ENCODE results near the gene MACROD2. TPM values are rescaled to one million over a fixed set of nuclear protein-coding genes. Genes with fewer than 3 reads are reported as not detected.

MACROD2 gene
- total RNA-seq, 1 donor from 2014 or later = 78.2 TPM

- no peaks in the 10 kb centered on the region for H3K36me3 ChIP-seq
- H3K4me3 ChIP-seq = no peak overlapping the region
- TF ChIP-seq CTCF (IDR thresholded peaks at IDR 0.05) = no peak
- intact Hi-C loops (cut with DNase I) = no loop called here
- no peak overlapping the region for H3K27ac ChIP-seq
- ATAC-seq (no peak), DNase-seq (no peak)
- H3K27me3 ChIP-seq = no peaks in the 10 kb centered on the region
- H3K9me3 ChIP-seq = no peaks in the 10 kb centered on the region
- no peaks in the 10 kb centered on the region for H3K4me1 ChIP-seq
Observed at GRCh38 chr20:15564981-15565380, 1569.7 kb downstream of the MACROD2 start.

- intact Hi-C loops (cut with DNase I) = no loop called here
- no peak for DNase-seq
- TF ChIP-seq CTCF (IDR thresholded peaks at IDR 0.05) = no peak
- no peak overlapping the region for H3K4me3 ChIP-seq
- H3K9me3 ChIP-seq = no peaks in the 10 kb centered on the region
- no peaks in the 10 kb centered on the region for H3K27me3 ChIP-seq
- H3K36me3 ChIP-seq = no peaks in the 10 kb centered on the region
- no peak for ATAC-seq
- H3K4me1 ChIP-seq = no peaks in the 10 kb centered on the region
- H3K27ac ChIP-seq = no peak overlapping the region
Observed at GRCh38 chr20:15565786-15566185, 1570.5 kb downstream of the MACROD2 start.

GRCh38 chr20:15567219-15567618 lies 1571.9 kb downstream of the MACROD2 start:
- intact Hi-C loops (cut with DNase I) = no loop called here
- no peaks in the 10 kb centered on the region for H3K36me3 ChIP-seq
- no peak for DNase-seq
- TF ChIP-seq CTCF (IDR thresholded peaks at IDR 0.05) = no peak
- no peaks in the 10 kb centered on the region for H3K9me3 ChIP-seq
- no peaks in the 10 kb centered on the region for H3K4me1 ChIP-seq
- no peak for ATAC-seq
- no peak overlapping the region for H3K27ac ChIP-seq
- no peaks in the 10 kb centered on the region for H3K27me3 ChIP-seq
- H3K4me3 ChIP-seq = no peak overlapping the region

GRCh38 chr20:15570156-15570555 lies 1574.8 kb downstream of the MACROD2 start:
- Histone ChIP-seq H3K36me3 (no peaks in the 10 kb centered on the region), H3K27me3 (no peaks in the 10 kb centered on the region), H3K9me3 (no peaks in the 10 kb centered on the region), H3K27ac (no peak overlapping the region), H3K4me1 (no peaks in the 10 kb centered on the region), H3K4me3 (no peak overlapping the region)
- no peak for DNase-seq
- intact Hi-C loops (cut with DNase I) = no loop called here
- TF ChIP-seq CTCF (IDR thresholded peaks at IDR 0.05) = no peak
- no peak for ATAC-seq

GRCh38 chr20:15571056-15571455 lies 1575.7 kb downstream of the MACROD2 start:
- Histone ChIP-seq H3K36me3 (no peaks in the 10 kb centered on the region), H3K27me3 (no peaks in the 10 kb centered on the region), H3K27ac (no peak overlapping the region), H3K4me3 (no peak overlapping the region), H3K4me1 (no peaks in the 10 kb centered on the region), H3K9me3 (no peaks in the 10 kb centered on the region)
- DNase-seq (no peak), ATAC-seq (no peak)
- intact Hi-C loops (cut with DNase I) = no loop called here
- no peak for TF ChIP-seq CTCF (IDR thresholded peaks at IDR 0.05)

- no peak overlapping the region for H3K27ac ChIP-seq
- TF ChIP-seq CTCF (IDR thresholded peaks at IDR 0.05) = no peak
- ATAC-seq = no peak
Observed at GRCh38 chr20:15575255-15575654, 1579.9 kb downstream of the MACROD2 start.

More at GRCh38 chr20:15575255-15575654, 1579.9 kb downstream of the MACROD2 start:
- H3K9me3 ChIP-seq = no peaks in the 10 kb centered on the region
- DNase-seq = no peak
- no peaks in the 10 kb centered on the region for H3K27me3 ChIP-seq
- no peaks in the 10 kb centered on the region for H3K36me3 ChIP-seq
- intact Hi-C loops (cut with DNase I) = no loop called here
- H3K4me1 ChIP-seq = no peaks in the 10 kb centered on the region
- no peak overlapping the region for H3K4me3 ChIP-seq

All from upper lobe of right lung (tissue), 1 donor.